Vagina (tissue), 2 donors: ENCODE data around the gene TLNRD1. TPM values are rescaled to one million over a fixed set of nuclear protein-coding genes. Genes with fewer than 3 reads are reported as not detected.
A peak's percentile ranks its signal among the peaks of the same experiment; 100 is the strongest.

Experiments used
- DNase-seq, 2 donors: peaks; one replicate each; pipeline ENCODE4 v3.0.0-alpha.2; 2017; ENCODE audit errors: extremely low spot score in 2 of 2
- H3K27ac ChIP-seq: fragments of 200-600 bp; sonication (generic); one replicate; pipeline ENCODE4 v1.5.1; 2019
- H3K27me3 ChIP-seq: fragments of 200-600 bp; sonication (generic); one replicate; pipeline ENCODE4 v1.5.1; 2019
- H3K36me3 ChIP-seq, 2 donors: fragments of 200-600 bp; sonication (generic); one replicate each; pipeline ENCODE4 v1.5.1; 2017 to 2019
- H3K4me1 ChIP-seq: fragments of 200-600 bp; sonication (generic); one replicate; pipeline ENCODE4 v1.5.1; 2019
- H3K4me3 ChIP-seq, 2 donors: fragments of 200-600 bp; sonication (generic); 1 replicate in 1 of 2; 2 replicates in 1 of 2; pipeline ENCODE4 v1.5.1; 2016 to 2019
- H3K9me3 ChIP-seq: fragments of 200-600 bp; sonication (generic); one replicate; pipeline ENCODE4 v1.5.1; 2019
- CTCF ChIP-seq, 3 experiments: fragments of 450-650 bp in 2 of 3; fragments of 200-600 bp in 1 of 3; sonication (generic) in 1 of 3; IDR thresholded peaks; one replicate each; pipeline ENCODE4 v1.5.1; 2017 to 2019; ENCODE audit warnings: antibody characterized with exemption in 3 of 3, mild to moderate bottlenecking in 2 of 3, moderate library complexity in 2 of 3
- POLR2A ChIP-seq, 2 donors: fragments of 450-650 bp; IDR thresholded peaks; one replicate each; pipeline ENCODE4 v1.6.1; 2017; ENCODE audit warnings: antibody characterized with exemption in 2 of 2, mild to moderate bottlenecking in 2 of 2, moderate library complexity in 2 of 2
- POLR2AphosphoS5 ChIP-seq, 2 donors: sonication (generic); formaldehyde crosslinking; IDR thresholded peaks; one replicate each; pipeline ENCODE4 v1.9.0; 2017; ENCODE audit warnings: antibody characterized with exemption in 2 of 2, mild to moderate bottlenecking in 2 of 2, low read depth in 1 of 2; ENCODE audit not compliant: insufficient read depth in 1 of 2
- intact Hi-C: fragments of 100-400 bp; cut with DNase I; formaldehyde crosslinking; loops from one replicate; pipeline ENCODE4 v1.15.1; 2023
- total RNA-seq: library from RNA; depleted of rRNA; stranded (reverse); fragments of >200 nt; gene quantifications from one replicate; pipeline ENCODE4 v1.2.3, GENCODE V29; 2016

TLNRD1 gene
- total RNA-seq, 1 donor from 2014 or later, result 28.0 TPM

DNA sequence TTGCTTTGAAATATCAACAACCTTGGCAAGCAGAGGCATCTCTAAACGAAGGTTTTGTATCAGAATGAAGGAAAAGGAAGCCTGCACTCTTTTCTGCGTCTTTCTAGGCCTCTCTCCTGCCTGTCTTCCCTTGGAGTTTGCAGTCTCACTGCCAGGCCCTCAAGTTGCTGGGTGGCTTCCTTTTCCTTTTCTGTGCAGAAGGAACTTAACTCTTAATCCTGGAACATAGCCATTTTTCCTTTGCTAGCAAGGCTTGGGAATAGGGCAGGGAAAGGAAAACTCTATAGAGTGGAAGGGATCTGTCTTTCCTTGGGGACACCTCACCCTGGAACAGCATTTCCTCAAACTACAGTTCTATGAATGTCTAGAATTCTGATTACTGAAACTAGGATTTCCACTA, 32.8 kb downstream of the TLNRD1 start:
- Histone ChIP-seq H3K4me1 (peaks cover 11% of the 10 kb centered on the region), H3K27ac (no peak overlapping the region), H3K9me3 (no peaks in the 10 kb centered on the region), H3K27me3 (no peaks in the 10 kb centered on the region), H3K4me3 (no peak overlapping the region), H3K36me3 (no peaks in the 10 kb centered on the region)
- intact Hi-C loops, result no loop called here
- DNase-seq, result peak in 1 of 2 donors; percentile 31
- TF ChIP-seq CTCF (IDR thresholded peaks at IDR 0.05), result no peak
- no peak for TF ChIP-seq POLR2A (IDR thresholded peaks at IDR 0.05)
- TF ChIP-seq POLR2AphosphoS5 (IDR thresholded peaks at IDR 0.05; ENCODE audit: insufficient read depth in 1 of 2, low read depth in 1 of 2), result no peak

DNA sequence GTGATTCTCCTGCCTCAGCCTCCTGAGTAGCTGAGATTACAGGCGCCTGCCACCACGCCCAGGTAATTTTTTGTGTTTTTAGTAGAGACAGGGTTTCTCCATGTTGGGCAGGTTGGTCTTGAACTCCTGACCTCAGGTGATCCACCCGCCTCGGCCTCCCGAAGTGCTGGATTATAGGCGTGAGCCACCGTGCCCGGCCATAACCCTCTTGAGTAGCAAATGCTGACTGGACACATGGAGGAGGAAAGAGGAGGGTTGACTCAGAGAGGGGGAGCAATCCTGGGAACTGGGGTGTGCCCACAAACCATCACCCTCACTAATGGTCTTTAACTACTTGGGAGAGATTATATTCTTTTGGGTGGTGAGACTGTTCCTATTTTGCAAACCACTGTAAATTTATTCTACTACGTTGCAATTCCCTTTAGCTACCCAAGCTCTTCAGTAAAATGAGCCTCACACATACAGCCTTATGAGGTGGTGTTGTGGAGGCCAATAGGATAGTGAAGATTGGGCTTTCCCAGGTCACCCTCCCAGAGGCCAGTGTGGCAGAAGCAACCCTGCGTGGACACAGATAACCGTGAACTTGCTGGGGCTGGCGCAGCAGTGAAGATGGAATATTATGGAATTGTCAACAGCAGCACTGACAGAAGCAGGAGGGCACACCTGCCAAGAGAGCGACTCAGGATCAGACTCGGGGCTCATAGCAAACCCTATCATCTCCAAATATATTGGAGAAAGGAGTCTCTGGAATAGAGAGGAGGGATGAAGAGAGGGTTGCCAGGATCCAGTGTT, 37.4 kb downstream of the TLNRD1 start:
- H3K36me3 ChIP-seq, result no peaks in the 10 kb centered on the region
- intact Hi-C loops, result no loop called here
- no peak overlapping the region for H3K27ac ChIP-seq
- no peaks in the 10 kb centered on the region for H3K27me3 ChIP-seq
- DNase-seq, result peak; percentile 58 to 62
- no peaks in the 10 kb centered on the region for H3K9me3 ChIP-seq
- H3K4me3 ChIP-seq, result no peak overlapping the region
- TF ChIP-seq POLR2A (IDR thresholded peaks at IDR 0.05) (no peak), CTCF (IDR thresholded peaks at IDR 0.05) (no peak), POLR2AphosphoS5 (IDR thresholded peaks at IDR 0.05; ENCODE audit: insufficient read depth in 1 of 2, low read depth in 1 of 2) (no peak)
- H3K4me1 ChIP-seq, result peaks cover 16% of the 10 kb centered on the region

DNA sequence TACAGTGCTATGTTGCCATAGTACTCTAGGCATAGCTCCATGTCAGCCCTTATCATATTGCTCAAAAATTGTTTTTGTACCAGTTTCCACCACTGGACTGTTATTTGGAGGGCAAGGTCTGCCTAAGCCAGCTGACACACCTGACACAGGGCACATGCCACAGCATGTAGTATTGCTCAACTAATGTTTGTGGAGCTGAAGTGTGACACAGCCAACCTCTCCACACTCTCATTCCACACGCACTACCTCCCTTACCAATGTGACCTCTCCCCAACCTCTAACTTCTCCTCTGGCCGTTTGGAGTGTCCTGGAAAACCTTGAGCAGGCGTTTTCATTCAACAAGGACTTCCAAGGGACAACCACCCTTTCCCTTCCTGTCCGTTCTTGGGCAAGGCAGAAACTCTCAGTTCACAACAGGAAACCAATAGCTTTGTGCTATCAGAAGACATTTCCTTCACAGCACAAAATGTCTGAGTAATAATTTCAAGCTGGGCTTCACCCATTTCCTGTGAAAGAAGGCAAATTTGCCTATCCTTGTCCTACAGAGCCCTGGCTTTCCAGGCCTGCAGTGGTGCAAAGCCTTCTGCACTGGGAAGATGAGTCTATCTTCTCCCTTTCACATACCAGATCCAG, 38.4 kb downstream of the TLNRD1 start:
- Histone ChIP-seq H3K9me3 (no peaks in the 10 kb centered on the region), H3K27ac (no peak overlapping the region), H3K36me3 (no peaks in the 10 kb centered on the region), H3K4me3 (no peak overlapping the region), H3K4me1 (peaks cover 16% of the 10 kb centered on the region), H3K27me3 (no peaks in the 10 kb centered on the region)
- intact Hi-C loops, result no loop called here
- no peak for TF ChIP-seq CTCF (IDR thresholded peaks at IDR 0.05)
- TF ChIP-seq POLR2AphosphoS5 (IDR thresholded peaks at IDR 0.05; ENCODE audit: insufficient read depth in 1 of 2, low read depth in 1 of 2), result peak in 1 of 2 donors; percentile 8
- TF ChIP-seq POLR2A (IDR thresholded peaks at IDR 0.05), result no peak
- DNase-seq, result peak; percentile 43 to 77

GRCh38 chr15:81040757-81041156, 40.0 kb downstream of the TLNRD1 start:
- Histone ChIP-seq H3K27ac (no peak overlapping the region), H3K27me3 (no peaks in the 10 kb centered on the region), H3K4me3 (no peak overlapping the region), H3K9me3 (no peaks in the 10 kb centered on the region), H3K36me3 (no peaks in the 10 kb centered on the region), H3K4me1 (peaks cover 16% of the 10 kb centered on the region)
- no peak for TF ChIP-seq POLR2A (IDR thresholded peaks at IDR 0.05)
- TF ChIP-seq CTCF (IDR thresholded peaks at IDR 0.05), result no peak
- TF ChIP-seq POLR2AphosphoS5 (IDR thresholded peaks at IDR 0.05; ENCODE audit: insufficient read depth in 1 of 2, low read depth in 1 of 2), result no peak
- no peak for DNase-seq
- intact Hi-C loops, result no loop called here
